ENCODE data around the gene WWC2.

- TF ChIP-seq CTCF (IDR thresholded peaks at IDR 0.05; ENCODE audit: low read depth, low read length, poor library complexity, severe bottlenecking) (no peak), EZH2phosphoT487 (IDR thresholded peaks at IDR 0.05; ENCODE audit: borderline replicate concordance, low read length) (no peak)
These were observed 201.6 kb downstream of the WWC2 start for GRCh38 chr4:183300655-183301054.

Measured in DOHH2 (cell line).